Endodermal cell (in vitro differentiated cells): ENCODE data around the gene GFPT2. TPM values are rescaled to one million over a fixed set of nuclear protein-coding genes. Genes with fewer than 3 reads are reported as not detected.

Experiments used
- DNase-seq: peaks from one replicate; pipeline ENCODE4 v3.0.0-alpha.2; 2017
- H3K27ac ChIP-seq: 2 replicates; pipeline ENCODE4 v1.5.1; 2013; ENCODE audit warnings: mild to moderate bottlenecking, low read depth, low read length, moderate library complexity
- H3K27me3 ChIP-seq: 2 replicates; pipeline ENCODE4 v1.6.1; 2013; ENCODE audit warnings: mild to moderate bottlenecking, low read length, moderate library complexity; ENCODE audit not compliant: insufficient read depth, control insufficient read depth, poor library complexity, severe bottlenecking
- H3K36me3 ChIP-seq: 2 replicates; pipeline ENCODE4 v1.7.0; 2013; ENCODE audit warnings: mild to moderate bottlenecking, low read length, moderate library complexity; ENCODE audit not compliant: control insufficient read depth, insufficient read depth
- H3K4me1 ChIP-seq: one replicate; pipeline ENCODE4 v1.7.0; 2013; ENCODE audit warnings: low read length; ENCODE audit not compliant: control insufficient read depth, insufficient read depth
- H3K4me3 ChIP-seq: 2 replicates; pipeline ENCODE4 v1.5.1; 2013; ENCODE audit warnings: mild to moderate bottlenecking, low read length, moderate library complexity
- H3K9ac ChIP-seq: 2 replicates; pipeline ENCODE4 v1.6.1; 2013; ENCODE audit warnings: mild to moderate bottlenecking, low read length, moderate library complexity; ENCODE audit not compliant: poor library complexity, severe bottlenecking; ENCODE audit errors: extremely low read depth
- H3K9me3 ChIP-seq: 2 replicates; pipeline ENCODE4 v1.6.1; 2013; ENCODE audit warnings: mild to moderate bottlenecking, low read length, moderate library complexity; ENCODE audit not compliant: control insufficient read depth
- H3K27ac Mint-ChIP-seq: 2 replicates; pipeline ENCODE4 v1.8.0; 2020; ENCODE audit warnings: mixed read lengths
- H3K27me3 Mint-ChIP-seq: 2 replicates; pipeline ENCODE4 v1.8.0; 2021; ENCODE audit warnings: mild to moderate bottlenecking, mixed read lengths; ENCODE audit not compliant: insufficient read depth
- H3K36me3 Mint-ChIP-seq: 2 replicates; pipeline ENCODE4 v1.8.0; 2020; ENCODE audit warnings: low read depth, mixed read lengths
- H3K4me1 Mint-ChIP-seq: 2 replicates; pipeline ENCODE4 v1.8.0; 2020; ENCODE audit warnings: mixed read lengths
- H3K4me3 Mint-ChIP-seq: 2 replicates; pipeline ENCODE4 v1.8.0; 2020; ENCODE audit warnings: mild to moderate bottlenecking, moderate library complexity, mixed read lengths
- H3K9me3 Mint-ChIP-seq: 2 replicates; pipeline ENCODE4 v1.8.0; 2020; ENCODE audit warnings: mild to moderate bottlenecking, mixed read lengths
- WGBS, 2 experiments: methylation state at CpG; one replicate each; pipeline versions ENCODE4 v1.1.5 to v1.1.7; 2013; ENCODE audit warnings: missing lambda C conversion rate in 2 of 2, mixed read lengths in 1 of 2; ENCODE audit not compliant: insufficient coverage in 1 of 2, insufficient read length in 1 of 2; 5-methylcytosine and 5-hydroxymethylcytosine counted together
- total RNA-seq, 2 donors: library from RNA; stranded (reverse); fragmentation: NEBNext Ultra II Directional in 1 of 2; extraction: Animal tissue kit (Norgen Biotek cat#: 25700) in 1 of 2; gene quantifications; 2 replicates in 1 of 2; 3 replicates in 1 of 2; pipeline ENCODE4 v1.2.1, GENCODE V29; 2021
- TF ChIP-seq, protein P1 (sequence below): fragments of 200-600 bp; sonication (generic); conservative IDR thresholded peaks from 2 replicates; pipeline ENCODE4 v1.5.0; 2021; ENCODE audit warnings: antibody characterized with exemption, mild to moderate bottlenecking

GFPT2 gene
- total RNA-seq, 2 donors from 2014 or later, result 19.5 to 37.3 TPM

DNA sequence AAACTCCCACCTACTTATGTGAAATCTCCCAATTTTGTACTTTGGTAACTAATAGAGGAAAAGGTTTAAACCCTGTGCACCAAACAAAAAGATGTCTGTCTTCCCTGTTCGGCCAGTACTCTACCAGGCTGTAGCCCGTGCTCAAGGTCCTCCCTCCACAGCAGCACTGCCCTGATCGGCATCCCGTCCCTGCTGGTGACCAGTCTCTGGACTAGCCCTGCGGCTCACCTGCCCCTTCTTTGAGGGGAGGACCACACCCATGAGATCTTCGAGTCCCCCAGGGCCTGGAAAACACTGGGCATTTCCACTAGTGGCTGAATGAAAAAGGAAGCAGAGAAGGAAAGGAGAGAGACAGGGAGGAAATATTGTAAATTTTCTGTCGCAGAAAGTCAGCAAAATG lies 2.8 kb downstream of the GFPT2 start:
- no peaks in the 10 kb centered on the region for H3K36me3 Mint-ChIP-seq
- Histone ChIP-seq H3K9me3 (no peaks in the 10 kb centered on the region), H3K4me3 (peak overlapping the region; percentile 71), H3K4me1 (peaks cover 14% of the 10 kb centered on the region), H3K36me3 (no peaks in the 10 kb centered on the region), H3K9ac (peak overlapping the region; percentile 41), H3K27ac (no peak overlapping the region), H3K27me3 (peaks cover 19% of the 10 kb centered on the region)
- no peak for DNase-seq
- H3K9me3 Mint-ChIP-seq, result no peaks in the 10 kb centered on the region
- 84 to 89% methylated on average over 4 to 7 of the region's 7 CpGs for whole genome bisulfite sequencing, 2 experiments
- TF ChIP-seq, protein P1, sequence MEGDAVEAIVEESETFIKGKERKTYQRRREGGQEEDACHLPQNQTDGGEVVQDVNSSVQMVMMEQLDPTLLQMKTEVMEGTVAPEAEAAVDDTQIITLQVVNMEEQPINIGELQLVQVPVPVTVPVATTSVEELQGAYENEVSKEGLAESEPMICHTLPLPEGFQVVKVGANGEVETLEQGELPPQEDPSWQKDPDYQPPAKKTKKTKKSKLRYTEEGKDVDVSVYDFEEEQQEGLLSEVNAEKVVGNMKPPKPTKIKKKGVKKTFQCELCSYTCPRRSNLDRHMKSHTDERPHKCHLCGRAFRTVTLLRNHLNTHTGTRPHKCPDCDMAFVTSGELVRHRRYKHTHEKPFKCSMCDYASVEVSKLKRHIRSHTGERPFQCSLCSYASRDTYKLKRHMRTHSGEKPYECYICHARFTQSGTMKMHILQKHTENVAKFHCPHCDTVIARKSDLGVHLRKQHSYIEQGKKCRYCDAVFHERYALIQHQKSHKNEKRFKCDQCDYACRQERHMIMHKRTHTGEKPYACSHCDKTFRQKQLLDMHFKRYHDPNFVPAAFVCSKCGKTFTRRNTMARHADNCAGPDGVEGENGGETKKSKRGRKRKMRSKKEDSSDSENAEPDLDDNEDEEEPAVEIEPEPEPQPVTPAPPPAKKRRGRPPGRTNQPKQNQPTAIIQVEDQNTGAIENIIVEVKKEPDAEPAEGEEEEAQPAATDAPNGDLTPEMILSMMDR, result no peak
- peak overlapping the region; percentile 69 for H3K27ac Mint-ChIP-seq
- H3K4me1 Mint-ChIP-seq, result peaks cover 36% of the 10 kb centered on the region
- H3K4me3 Mint-ChIP-seq, result peak overlapping the region; percentile 18
- H3K27me3 Mint-ChIP-seq, result peaks cover 27% of the 10 kb centered on the region

DNA sequence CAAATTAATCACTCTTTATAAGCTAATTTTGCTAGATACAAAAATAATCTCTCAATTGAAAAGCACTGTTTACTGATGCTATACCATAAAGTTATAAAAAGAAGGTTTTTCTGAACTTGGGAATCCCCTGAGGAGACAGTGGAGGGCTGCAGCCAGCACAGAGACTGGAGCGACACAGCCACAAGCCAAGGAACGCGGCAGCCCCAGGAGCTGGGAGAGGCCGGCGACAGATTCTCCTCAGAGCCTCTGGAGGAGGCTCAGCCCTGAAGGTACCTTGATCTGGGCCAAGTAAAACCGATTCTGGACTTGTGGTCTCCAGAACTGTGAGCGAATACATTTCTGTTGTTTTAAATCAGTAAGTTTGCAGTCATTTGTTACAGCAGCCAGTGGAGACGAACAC lies 3.7 kb downstream of the GFPT2 start:
- Histone ChIP-seq H3K4me3 (no peak overlapping the region), H3K9ac (no peak overlapping the region)

GRCh38 chr5:180348336-180348735 lies 4.8 kb downstream of the GFPT2 start:
- Histone ChIP-seq H3K27ac (no peak overlapping the region), H3K27me3 (peaks cover under 1% of the 10 kb centered on the region), H3K4me1 (peaks cover 23% of the 10 kb centered on the region), H3K4me3 (no peak overlapping the region), H3K9me3 (no peaks in the 10 kb centered on the region), H3K9ac (no peak overlapping the region), H3K36me3 (no peaks in the 10 kb centered on the region)
- WGBS, 2 experiments, result 85 to 93% methylated on average over 5 to 7 of the region's 7 CpGs
- TF ChIP-seq, protein P1, result no peak
- Mint-ChIP-seq H3K36me3 (no peaks in the 10 kb centered on the region), H3K27me3 (peaks cover 11% of the 10 kb centered on the region), H3K4me3 (no peak overlapping the region), H3K27ac (peak overlapping the region; percentile 37), H3K9me3 (no peaks in the 10 kb centered on the region), H3K4me1 (peaks cover 39% of the 10 kb centered on the region)
- no peak for DNase-seq

More for the DNA sequence above, 3.7 kb downstream of the GFPT2 start:
- Mint-ChIP-seq H3K9me3 (no peaks in the 10 kb centered on the region), H3K4me3 (no peak overlapping the region), H3K36me3 (no peaks in the 10 kb centered on the region), H3K27ac (no peak overlapping the region), H3K4me1 (peaks cover 34% of the 10 kb centered on the region), H3K27me3 (peaks cover 19% of the 10 kb centered on the region)
- 95 to 99% methylated on average over 8 of the region's 8 CpGs for WGBS, 2 experiments
- H3K9me3 ChIP-seq, result no peaks in the 10 kb centered on the region
- H3K4me1 ChIP-seq, result peaks cover 14% of the 10 kb centered on the region
- no peaks in the 10 kb centered on the region for H3K36me3 ChIP-seq
- H3K27me3 ChIP-seq, result peaks cover 11% of the 10 kb centered on the region
- no peak for DNase-seq
- TF ChIP-seq, protein P1, result no peak
- H3K27ac ChIP-seq, result no peak overlapping the region
